ENCODE results near the gene CHPF. TPM values are rescaled to one million over a fixed set of nuclear protein-coding genes. Genes with fewer than 3 reads are reported as not detected.

The CHPF gene
- total RNA-seq (2014; rRNA removed; shearing (Covaris generic)), result 53.9 and 85.6 TPM in 2 replicates

GRCh38 chr2:219543596-219544358 lies at the start of gene CHPF, which contains the start of gene TMEM198:
Gene CHPF (minus strand): TSS chr2:219543809. CDS start chr2:219543538, 271 bp downstream.
Gene TMEM198 (plus strand): TSS chr2:219544028. CDS start chr2:219544728, 700 bp downstream.
- DNase-seq (ENCODE audit: low spot score), result peak; percentile 95

GRCh38 chr2:219593154-219593553 lies 49.5 kb upstream of the CHPF start:
- no peak for DNase-seq (ENCODE audit: low spot score)

GRCh38 chr2:219592736-219593135 lies 49.1 kb upstream of the CHPF start:
- no peak for DNase-seq (ENCODE audit: low spot score)

GRCh38 chr2:219591091-219591490 lies 47.5 kb upstream of the CHPF start:
- DNase-seq (ENCODE audit: low spot score), result no peak

GRCh38 chr2:219581346-219581745 lies 37.7 kb upstream of the CHPF start:
- no peak for DNase-seq (ENCODE audit: low spot score)

- no peak for DNase-seq (ENCODE audit: low spot score)
These were observed 35.4 kb upstream of the CHPF start for GRCh38 chr2:219578811-219579613.

- DNase-seq (ENCODE audit: low spot score), result no peak
These were observed 33.1 kb upstream of the CHPF start for GRCh38 chr2:219576505-219577388.

GRCh38 chr2:219575566-219576504 lies 32.2 kb upstream of the CHPF start:
- no peak for DNase-seq (ENCODE audit: low spot score)

- DNase-seq (ENCODE audit: low spot score), result no peak
These were observed 31.1 kb upstream of the CHPF start for GRCh38 chr2:219574484-219575311.

GRCh38 chr2:219573166-219573565 lies 29.6 kb upstream of the CHPF start:
- DNase-seq (ENCODE audit: low spot score), result no peak

- DNase-seq (ENCODE audit: low spot score), result no peak
These were observed 28.8 kb upstream of the CHPF start, which contains the start of gene INHA for GRCh38 chr2:219572237-219573001. Gene INHA (plus strand): TSS chr2:219572310. CDS start chr2:219572375, 65 bp downstream.

- peak; percentile 77 for DNase-seq (ENCODE audit: low spot score)
These were observed 28.0 kb upstream of the CHPF start, which contains the start of gene OBSL1 for GRCh38 chr2:219571311-219572236. Gene OBSL1 (minus strand): TSS chr2:219571539. CDS start chr2:219571232, 307 bp downstream.

- no peak for DNase-seq (ENCODE audit: low spot score)
These were observed 27.3 kb upstream of the CHPF start for GRCh38 chr2:219570924-219571310.

GRCh38 chr2:219570194-219570923 lies 26.8 kb upstream of the CHPF start:
- no peak for DNase-seq (ENCODE audit: low spot score)

- no peak for DNase-seq (ENCODE audit: low spot score)
These were observed 26.0 kb upstream of the CHPF start for GRCh38 chr2:219569635-219570034.

GRCh38 chr2:219569041-219569440 lies 25.4 kb upstream of the CHPF start:
- no peak for DNase-seq (ENCODE audit: low spot score)

- DNase-seq (ENCODE audit: low spot score), result no peak
These were observed 24.3 kb upstream of the CHPF start for GRCh38 chr2:219567791-219568361.

All from H4 (cell line).